Measurements from ENCODE around the gene GRAMD1A.
"Not testable (repeated sequence)": the region's sequence is repeated elsewhere in the genome, so short reads cannot be mapped to it uniquely, and the experiment has no call there.

GRAMD1A gene

GRCh38 chr19:35002037-35002535, 2.0 kb downstream of the GRAMD1A start:
- DNase-seq (ENCODE audit: low read depth, low spot score) = no peak

DNA sequence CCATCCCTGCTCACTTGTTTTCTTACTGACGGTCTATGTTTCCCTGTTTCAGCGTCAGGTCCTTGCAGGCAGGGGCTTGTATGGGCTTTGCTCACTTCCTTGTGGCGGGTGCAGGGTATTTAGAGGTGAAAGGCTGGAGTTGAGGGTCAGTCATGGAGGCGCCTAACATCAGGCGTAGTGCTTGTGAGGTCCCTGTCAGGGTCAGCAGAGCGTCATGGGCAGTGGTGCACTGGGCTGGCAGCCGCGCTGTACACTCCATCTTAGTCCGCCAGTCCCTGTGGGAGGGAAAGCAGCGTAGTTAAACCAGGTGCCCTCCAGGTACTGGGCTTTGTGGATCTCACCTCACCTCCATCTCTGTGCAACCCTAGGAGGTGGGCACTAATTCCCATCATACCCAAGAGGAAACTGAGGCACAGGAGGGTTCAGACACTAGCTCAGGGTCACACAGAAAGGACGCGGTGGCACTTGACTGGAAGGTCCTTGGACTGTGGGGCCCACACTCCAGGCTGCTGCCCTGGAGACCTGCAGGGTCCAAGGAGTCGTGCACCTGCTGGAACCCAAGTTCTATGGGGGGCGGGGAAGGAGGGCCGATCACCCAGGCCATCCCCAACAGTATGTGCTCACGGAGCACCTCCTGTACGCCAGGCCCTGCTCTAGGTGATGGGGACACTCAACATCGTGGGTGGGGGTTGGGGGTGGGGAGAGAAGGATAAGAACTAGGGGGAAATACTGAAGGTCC, 4.6 kb downstream of the GRAMD1A start:
- no peak for DNase-seq (ENCODE audit: low read depth, low spot score)

- DNase-seq (ENCODE audit: low read depth, low spot score) = no peak
These were observed 5.3 kb downstream of the GRAMD1A start for GRCh38 chr19:35005256-35005977.

GRCh38 chr19:35006007-35006341, 5.9 kb downstream of the GRAMD1A start:
- not testable (repeated sequence) for DNase-seq (ENCODE audit: low read depth, low spot score)

DNA sequence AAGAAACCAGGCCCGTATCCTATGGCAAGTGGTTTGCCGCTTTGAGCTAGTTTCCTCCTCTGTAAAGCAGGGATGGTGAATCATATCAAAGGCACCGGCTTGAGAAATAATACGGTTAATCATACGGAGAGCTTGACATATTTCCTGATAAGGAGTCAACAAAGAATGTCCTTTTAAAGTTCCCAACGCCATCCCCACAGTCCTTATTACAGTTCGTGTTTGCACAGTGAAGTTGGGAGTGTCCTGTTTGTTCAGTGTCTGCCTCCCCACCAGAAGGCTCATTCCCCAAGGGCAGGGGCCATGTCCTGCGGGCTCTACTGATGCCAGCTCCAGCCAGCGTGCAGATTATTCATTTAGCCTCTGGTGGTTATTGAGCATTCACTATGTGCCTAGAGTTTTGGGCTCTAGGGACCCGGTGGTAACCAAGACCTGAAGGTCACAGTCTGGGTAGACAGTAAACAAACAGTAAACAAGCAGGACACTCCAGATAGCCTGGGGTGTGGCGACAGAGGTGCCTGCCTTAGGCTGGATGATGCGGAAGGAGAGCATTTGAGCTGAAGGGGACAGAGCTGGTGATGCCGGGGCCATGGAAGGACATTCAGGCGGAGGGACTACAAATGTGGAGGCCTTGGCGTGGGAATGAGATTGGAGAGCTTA, 6.3 kb downstream of the GRAMD1A start:
- DNase-seq (ENCODE audit: low read depth, low spot score) = no peak

DNA sequence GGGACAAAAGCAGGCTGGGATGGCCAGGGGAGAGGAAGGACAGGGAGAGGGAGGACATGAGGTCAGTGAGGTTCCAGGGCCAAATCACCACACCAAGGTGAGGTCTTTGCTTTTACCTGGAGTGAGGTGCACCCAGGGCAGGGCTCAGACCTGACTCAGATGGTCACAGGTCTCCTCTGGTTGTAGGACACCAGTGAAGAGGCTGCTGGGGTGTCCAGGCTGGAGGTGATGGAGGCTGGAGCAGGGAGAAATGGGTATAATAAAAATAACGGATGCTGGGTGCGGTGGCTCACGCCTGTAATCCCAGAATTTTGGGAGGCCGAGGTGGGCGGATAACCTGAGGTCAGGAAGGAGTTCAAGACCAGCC, 6.9 kb downstream of the GRAMD1A start:
- DNase-seq (ENCODE audit: low read depth, low spot score) = no peak

DNA sequence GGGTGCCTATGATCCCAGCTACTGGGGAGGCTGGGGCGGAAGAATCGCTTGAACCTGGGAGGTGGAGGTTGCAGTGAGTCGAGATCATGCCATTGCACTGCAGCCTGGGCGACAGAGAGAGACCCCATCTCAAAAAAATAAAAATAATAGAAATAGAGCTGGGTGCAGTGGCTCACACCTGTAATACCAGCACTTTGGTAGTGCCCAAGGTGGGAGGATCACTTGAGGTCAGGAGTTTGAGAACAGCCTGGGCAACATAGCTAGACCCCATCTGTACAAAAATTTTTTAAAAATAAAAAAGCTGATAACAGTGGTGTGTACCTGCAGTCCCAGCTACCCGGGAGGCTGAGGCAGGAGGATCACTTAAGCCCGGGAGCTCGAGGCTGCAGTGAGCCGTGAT, 7.3 kb downstream of the GRAMD1A start:
- not testable (repeated sequence) for DNase-seq (ENCODE audit: low read depth, low spot score)

DNA sequence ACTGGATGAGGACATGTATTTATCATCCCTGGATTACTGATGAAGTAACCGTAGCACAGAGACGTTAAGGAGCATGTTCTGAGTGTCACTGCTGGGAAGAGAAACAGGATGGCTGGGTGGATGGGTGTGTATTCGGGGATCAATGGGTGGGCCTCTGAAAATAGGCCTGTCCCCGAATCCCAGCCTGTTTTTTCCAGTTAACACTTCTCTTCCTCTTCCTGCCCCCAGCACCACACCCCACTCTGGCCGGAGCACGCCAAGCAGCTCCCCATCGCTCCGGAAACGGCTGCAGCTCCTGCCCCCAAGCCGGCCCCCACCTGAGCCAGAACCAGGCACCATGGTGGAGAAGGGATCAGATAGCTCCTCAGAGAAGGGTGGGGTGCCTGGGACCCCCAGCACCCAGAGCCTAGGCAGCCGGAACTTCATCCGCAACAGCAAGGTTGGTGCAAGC, 8.8 kb downstream of the GRAMD1A start:
- DNase-seq (ENCODE audit: low read depth, low spot score) = no peak

GRCh38 chr19:35009424-35010415, 9.6 kb downstream of the GRAMD1A start:
- DNase-seq (ENCODE audit: low read depth, low spot score) = no peak

- DNase-seq (ENCODE audit: low read depth, low spot score) = no peak
These were observed 11.1 kb downstream of the GRAMD1A start for GRCh38 chr19:35011091-35011689.

DNA sequence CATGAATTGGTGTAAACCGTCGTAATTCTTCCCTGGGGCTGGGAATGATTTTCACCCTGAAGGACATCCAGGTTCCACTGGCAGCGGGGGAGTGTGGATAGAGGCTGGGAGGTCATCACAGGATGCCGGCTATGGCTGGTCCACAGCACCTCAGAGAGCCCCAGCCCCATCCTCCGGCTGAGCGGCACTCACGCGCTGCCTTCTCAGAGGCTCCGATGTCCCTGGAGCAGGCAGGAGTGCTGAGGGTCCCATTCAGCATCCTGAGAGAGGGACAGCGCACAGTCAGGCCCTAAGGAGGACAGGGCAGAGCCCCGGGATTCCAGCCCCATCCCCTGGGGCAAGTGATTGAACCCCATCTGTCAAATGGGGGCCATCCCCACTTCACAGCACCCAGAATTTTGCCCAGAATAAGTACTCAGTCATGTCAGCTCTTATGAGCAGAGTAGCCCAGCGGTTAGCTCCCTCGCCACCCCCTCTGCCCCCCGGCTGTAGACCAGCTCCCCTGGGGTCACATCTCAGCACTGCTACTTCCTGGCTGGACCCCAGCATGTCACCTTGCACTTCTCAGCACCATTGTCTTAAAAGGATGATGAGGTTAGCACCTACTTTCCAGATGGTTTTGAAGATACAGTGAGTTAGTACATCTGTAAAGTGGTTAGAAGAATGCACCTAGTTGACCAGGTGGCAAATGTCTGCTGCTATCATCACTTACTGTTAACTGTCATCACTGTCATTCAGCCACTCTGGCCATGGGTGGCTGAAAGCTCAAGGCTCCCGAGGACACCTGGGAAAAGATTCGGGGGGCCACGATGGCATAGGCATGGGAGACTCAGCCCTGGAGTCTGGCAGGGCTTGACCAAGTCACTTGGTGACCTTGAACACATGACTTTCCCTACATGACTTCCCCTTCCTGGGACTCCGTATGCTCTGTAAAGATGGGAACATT, 11.9 kb downstream of the GRAMD1A start:
- no peak for DNase-seq (ENCODE audit: low read depth, low spot score)

DNA sequence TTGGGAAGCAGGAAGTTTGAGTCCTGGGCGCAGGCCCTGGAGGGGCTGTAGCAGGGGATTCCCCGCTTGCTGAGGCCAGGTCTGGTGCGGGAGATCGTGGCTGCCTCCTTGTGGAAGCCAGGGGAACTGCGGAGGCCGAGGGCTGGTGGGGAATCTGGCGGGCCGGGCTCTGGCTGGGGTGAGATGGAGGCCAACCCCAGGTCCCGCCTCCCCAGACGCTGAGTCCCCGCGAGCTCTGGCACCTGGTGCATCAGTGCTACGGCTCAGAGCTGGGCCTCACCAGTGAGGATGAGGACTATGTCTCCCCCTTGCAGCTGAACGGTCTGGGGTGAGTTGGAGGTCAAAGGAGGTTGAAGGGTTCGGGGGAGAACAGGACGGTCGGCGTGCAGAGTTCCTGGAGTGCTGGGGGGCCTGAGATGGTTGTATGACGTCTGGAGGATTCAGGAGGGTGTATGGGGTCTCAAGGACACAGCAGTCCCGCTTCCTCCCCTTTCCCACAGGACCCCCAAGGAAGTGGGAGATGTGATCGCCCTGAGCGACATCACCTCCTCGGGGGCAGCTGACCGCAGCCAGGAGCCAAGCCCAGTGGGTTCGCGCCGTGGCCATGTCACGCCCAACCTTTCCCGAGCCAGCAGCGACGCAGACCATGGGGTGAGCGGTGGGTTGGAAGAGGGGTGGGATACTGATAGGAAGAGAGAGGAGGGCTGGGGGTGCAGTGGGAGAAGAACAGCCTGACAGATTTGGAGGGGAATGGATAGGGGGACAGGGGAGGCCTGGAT, 13.1 kb downstream of the GRAMD1A start:
- DNase-seq (ENCODE audit: low read depth, low spot score) = no peak

- no peak for DNase-seq (ENCODE audit: low read depth, low spot score)
These were observed 14.0 kb downstream of the GRAMD1A start for GRCh38 chr19:35013820-35014754.

DNA sequence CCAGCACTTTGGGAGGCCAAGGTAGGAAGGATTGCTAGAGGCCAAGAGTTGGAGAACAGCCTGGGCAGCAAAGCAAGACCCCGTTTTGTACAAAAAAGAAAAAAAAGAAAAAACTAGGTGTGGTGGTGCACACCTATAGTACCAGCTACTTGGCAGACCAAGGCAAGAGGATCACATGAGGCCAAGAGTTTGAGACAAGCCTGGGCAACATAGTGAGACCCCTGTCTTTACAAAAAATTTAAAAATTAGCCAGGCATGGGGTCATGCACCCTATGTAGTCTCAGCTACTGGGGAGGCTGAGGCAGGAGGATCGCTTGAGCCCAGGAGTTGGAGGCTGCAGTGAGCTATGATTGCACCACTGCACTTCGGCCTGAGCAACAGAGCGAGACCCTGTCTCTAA, 14.7 kb downstream of the GRAMD1A start:
- DNase-seq (ENCODE audit: low read depth, low spot score) = not testable (repeated sequence)

DNA sequence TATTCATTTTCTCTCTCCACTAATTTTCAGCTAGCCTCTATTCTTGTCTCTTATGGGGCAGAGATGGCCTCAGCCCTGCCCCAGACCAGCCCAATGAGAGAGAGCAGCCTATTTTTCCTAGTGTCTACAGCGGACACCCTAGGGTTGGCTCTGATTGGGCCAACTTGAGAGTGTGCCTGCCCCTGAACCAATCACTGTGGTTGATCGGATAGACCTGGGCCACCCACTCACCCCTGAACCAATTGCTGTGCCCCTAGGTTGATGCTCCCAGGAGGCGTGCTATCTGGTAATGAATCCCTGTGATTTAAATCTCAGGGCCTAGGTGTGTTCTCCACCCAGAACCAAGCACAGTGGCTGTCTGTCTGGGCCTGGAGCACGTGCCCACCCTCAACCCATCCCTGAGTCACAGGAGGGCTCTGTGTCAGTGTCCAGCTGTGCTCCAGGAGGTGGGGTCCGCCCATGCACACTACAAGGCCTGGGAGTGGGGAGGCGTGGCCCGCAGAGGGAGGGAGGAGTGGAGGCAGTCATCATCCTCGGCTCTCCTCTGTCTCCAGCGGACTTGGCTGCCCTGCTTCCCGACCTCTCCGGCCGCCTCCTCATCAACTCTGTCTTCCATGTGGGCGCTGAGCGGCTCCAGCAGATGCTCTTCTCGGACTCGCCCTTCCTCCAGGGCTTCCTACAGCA, 15.3 kb downstream of the GRAMD1A start:
- DNase-seq (ENCODE audit: low read depth, low spot score) = no peak

- no peak for DNase-seq (ENCODE audit: low read depth, low spot score)
These were observed 15.8 kb downstream of the GRAMD1A start for GRCh38 chr19:35015954-35016351.

DNA sequence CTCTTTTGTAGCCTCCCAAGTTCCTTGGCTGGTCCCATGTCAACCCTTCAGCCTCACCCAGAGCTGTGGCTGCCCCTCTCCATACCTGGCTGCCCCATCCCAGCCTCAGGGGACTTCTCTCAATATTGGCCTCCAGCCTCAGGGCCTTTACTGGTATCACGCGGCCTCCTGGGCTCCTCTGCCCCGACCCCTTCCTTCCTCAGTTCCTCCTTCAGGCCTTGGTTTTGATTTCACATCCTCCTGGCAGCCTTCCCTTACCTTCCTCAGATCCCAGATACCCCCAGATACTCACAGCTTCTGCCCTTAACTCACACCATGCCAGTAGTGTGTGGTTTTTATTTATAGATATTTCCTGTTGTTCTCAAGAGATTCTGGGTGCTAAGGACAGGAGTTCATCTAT, 17.4 kb downstream of the GRAMD1A start:
- DNase-seq (ENCODE audit: low read depth, low spot score) = no peak

All from smooth muscle cell of the brain vasculature (primary cell).